Measurements from ENCODE around the gene ODAD2.
"Not testable (repeated sequence)": the region's sequence is repeated elsewhere in the genome, so short reads cannot be mapped to it uniquely, and the experiment has no call there.

ODAD2 gene

GRCh38 chr10:27998954-27999275 lies at the start of gene ODAD2:
Gene ODAD2, minus strand, starts transcription at chr10:27999079. Its CDS starts 3,937 bp downstream, at chr10:27995142.
- DNase-seq (ENCODE audit: low read depth, low spot score), result no peak

- DNase-seq (ENCODE audit: low read depth, low spot score), result no peak
These were observed 48.2 kb upstream of the ODAD2 start for GRCh38 chr10:28047061-28047460.

- DNase-seq (ENCODE audit: low read depth, low spot score), result no peak
These were observed 47.7 kb upstream of the ODAD2 start for GRCh38 chr10:28046579-28046978.

GRCh38 chr10:28043941-28044340 lies 45.1 kb upstream of the ODAD2 start:
- DNase-seq (ENCODE audit: low read depth, low spot score), result no peak

GRCh38 chr10:28036587-28036986 lies 37.7 kb upstream of the ODAD2 start:
- no peak for DNase-seq (ENCODE audit: low read depth, low spot score)

- no peak for DNase-seq (ENCODE audit: low read depth, low spot score)
These were observed 22.4 kb upstream of the ODAD2 start for GRCh38 chr10:28020993-28021982.

- DNase-seq (ENCODE audit: low read depth, low spot score), result no peak
These were observed 21.4 kb upstream of the ODAD2 start for GRCh38 chr10:28020080-28020860.

- no peak for DNase-seq (ENCODE audit: low read depth, low spot score)
These were observed 15.8 kb upstream of the ODAD2 start for GRCh38 chr10:28014651-28015050.

- no peak for DNase-seq (ENCODE audit: low read depth, low spot score)
These were observed 14.2 kb upstream of the ODAD2 start for GRCh38 chr10:28012990-28013515.

GRCh38 chr10:28010821-28011220 lies 11.9 kb upstream of the ODAD2 start:
- no peak for DNase-seq (ENCODE audit: low read depth, low spot score)

- no peak for DNase-seq (ENCODE audit: low read depth, low spot score)
These were observed 9.2 kb upstream of the ODAD2 start for GRCh38 chr10:28008054-28008453.

- DNase-seq (ENCODE audit: low read depth, low spot score), result no peak
These were observed 2.5 kb upstream of the ODAD2 start for GRCh38 chr10:28001353-28001752.

- DNase-seq (ENCODE audit: low read depth, low spot score), result no peak
These were observed 513 bp downstream of the ODAD2 start for GRCh38 chr10:27998178-27998953.

- no peak for DNase-seq (ENCODE audit: low read depth, low spot score)
These were observed 1.1 kb downstream of the ODAD2 start for GRCh38 chr10:27997865-27998177.

- no peak for DNase-seq (ENCODE audit: low read depth, low spot score)
These were observed 3.6 kb downstream of the ODAD2 start for GRCh38 chr10:27995311-27995710.

- DNase-seq (ENCODE audit: low read depth, low spot score), result not testable (repeated sequence)
These were observed 9.5 kb downstream of the ODAD2 start for GRCh38 chr10:27989357-27989756.

- DNase-seq (ENCODE audit: low read depth, low spot score), result no peak
These were observed 12.1 kb downstream of the ODAD2 start for GRCh38 chr10:27986821-27987220.

GRCh38 chr10:27982875-27983543 lies 15.9 kb downstream of the ODAD2 start:
- no peak for DNase-seq (ENCODE audit: low read depth, low spot score)

GRCh38 chr10:27981744-27982143 lies 17.1 kb downstream of the ODAD2 start:
- DNase-seq (ENCODE audit: low read depth, low spot score), result no peak

- not testable (repeated sequence) for DNase-seq (ENCODE audit: low read depth, low spot score)
These were observed 28.1 kb downstream of the ODAD2 start for GRCh38 chr10:27970795-27971194.

GRCh38 chr10:27969931-27970330 lies 28.9 kb downstream of the ODAD2 start:
- DNase-seq (ENCODE audit: low read depth, low spot score), result not testable (repeated sequence)
